ENCODE results near the gene NCKAP5.

NCKAP5 gene

GRCh38 chr2:133039531-133039930 lies 528.7 kb downstream of the NCKAP5 start:
- no peak overlapping the region for H3K4me3 ChIP-seq (ENCODE audit: control insufficient read depth, low read depth, low read length)
- DNase-seq (ENCODE audit: low read depth) = no peak
- no peak for TF ChIP-seq CTCF (IDR thresholded peaks at IDR 0.05; ENCODE audit: control insufficient read depth, insufficient read depth, low read depth, low read length, missing control alignments)

GRCh38 chr2:133026536-133027177 lies 541.6 kb downstream of the NCKAP5 start:
- no peak for TF ChIP-seq CTCF (IDR thresholded peaks at IDR 0.05; ENCODE audit: control insufficient read depth, insufficient read depth, low read depth, low read length, missing control alignments)
- no peak overlapping the region for H3K4me3 ChIP-seq (ENCODE audit: control insufficient read depth, low read depth, low read length)
- no peak for DNase-seq (ENCODE audit: low read depth)

- H3K4me3 ChIP-seq (ENCODE audit: control insufficient read depth, low read depth, low read length) = no peak overlapping the region
- no peak for DNase-seq (ENCODE audit: low read depth)
- TF ChIP-seq CTCF (IDR thresholded peaks at IDR 0.05; ENCODE audit: control insufficient read depth, insufficient read depth, low read depth, low read length, missing control alignments) = no peak
Measured at GRCh38 chr2:133025004-133025403, 543.3 kb downstream of the NCKAP5 start.

GRCh38 chr2:133012847-133013734 lies 555.2 kb downstream of the NCKAP5 start:
- no peak for TF ChIP-seq CTCF (IDR thresholded peaks at IDR 0.05; ENCODE audit: control insufficient read depth, insufficient read depth, low read depth, low read length, missing control alignments)
- DNase-seq (ENCODE audit: low read depth) = no peak
- no peak overlapping the region for H3K4me3 ChIP-seq (ENCODE audit: control insufficient read depth, low read depth, low read length)

GRCh38 chr2:133004623-133005022 lies 563.6 kb downstream of the NCKAP5 start:
- DNase-seq (ENCODE audit: low read depth) = no peak
- H3K4me3 ChIP-seq (ENCODE audit: control insufficient read depth, low read depth, low read length) = no peak overlapping the region
- no peak for TF ChIP-seq CTCF (IDR thresholded peaks at IDR 0.05; ENCODE audit: control insufficient read depth, insufficient read depth, low read depth, low read length, missing control alignments)

- TF ChIP-seq CTCF (IDR thresholded peaks at IDR 0.05; ENCODE audit: control insufficient read depth, insufficient read depth, low read depth, low read length, missing control alignments) = no peak
- DNase-seq (ENCODE audit: low read depth) = no peak
- H3K4me3 ChIP-seq (ENCODE audit: control insufficient read depth, low read depth, low read length) = no peak overlapping the region
Measured at GRCh38 chr2:132999421-132999820, 568.8 kb downstream of the NCKAP5 start.
